GM10248 (cell line): ENCODE measurements around the gene GAMT.

Source experiments
- CTCF ChIA-PET: fragments of 300-600 bp; sonication (Branson Sonifier 250); formaldehyde crosslinking; extraction: SDS; loops from one replicate; lab custom pipeline; 2021; ENCODE audit warnings: antibody characterized with exemption; lab: Yijun Ruan, JAX
- POLR2A ChIA-PET: fragments of 350-650 bp; sonication (Branson Sonifier 250); formaldehyde crosslinking; extraction: SDS; loops from one replicate; lab custom pipeline; 2020; ENCODE audit warnings: antibody characterized with exemption; lab: Yijun Ruan, JAX
- DNase-seq: peaks from one replicate; pipeline ENCODE4 v3.0.0; 2012; ENCODE audit errors: extremely low spot score
- TF ChIP-seq, protein P1 (sequence below): IDR thresholded peaks from 2 replicates; pipeline ENCODE4 v1.5.1; 2012; ENCODE audit warnings: mild to moderate bottlenecking, low read depth; ENCODE audit errors: extremely low read depth, missing control alignments, control extremely low read depth

GAMT gene

DNA sequence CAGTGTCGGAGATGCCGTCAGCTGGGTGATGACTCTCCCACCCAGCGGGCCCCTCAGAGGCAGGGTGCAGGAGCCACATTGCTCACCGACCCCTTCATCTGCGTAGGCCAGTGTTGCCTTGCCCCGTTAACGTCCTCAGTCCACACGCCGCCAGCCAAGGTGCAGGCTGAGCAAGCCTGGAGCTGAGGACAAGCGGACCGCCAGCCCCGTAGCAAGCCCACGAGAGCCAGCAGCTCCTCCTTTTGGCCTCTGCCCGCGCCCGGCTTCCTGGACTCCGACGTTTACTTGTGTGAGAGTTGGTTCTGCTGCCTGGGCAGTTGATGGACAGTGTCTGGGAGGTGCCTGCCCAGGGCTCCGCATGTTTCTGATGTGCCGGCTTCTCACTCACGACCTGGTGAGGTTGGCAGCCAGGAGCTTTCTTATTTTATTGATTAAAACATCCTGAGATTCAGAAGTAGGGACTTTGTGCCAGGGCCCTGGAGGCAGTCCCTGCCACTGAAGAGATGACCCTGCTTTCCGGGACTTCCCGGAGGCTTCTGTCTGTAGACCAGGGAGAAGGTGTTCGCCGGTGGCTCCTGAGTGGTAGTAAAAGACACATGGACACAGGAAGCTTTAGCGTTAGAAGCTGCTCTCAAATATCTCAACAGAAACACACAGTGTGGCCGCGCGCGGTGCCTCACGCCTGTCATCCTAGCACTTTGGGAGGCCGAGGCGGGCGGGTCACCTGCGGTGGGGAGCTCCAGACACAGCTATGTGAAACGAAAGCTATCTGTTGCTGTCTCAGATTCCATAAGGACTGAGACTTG is 11.9 kb upstream of the GAMT start:
- TF ChIP-seq, protein P1, sequence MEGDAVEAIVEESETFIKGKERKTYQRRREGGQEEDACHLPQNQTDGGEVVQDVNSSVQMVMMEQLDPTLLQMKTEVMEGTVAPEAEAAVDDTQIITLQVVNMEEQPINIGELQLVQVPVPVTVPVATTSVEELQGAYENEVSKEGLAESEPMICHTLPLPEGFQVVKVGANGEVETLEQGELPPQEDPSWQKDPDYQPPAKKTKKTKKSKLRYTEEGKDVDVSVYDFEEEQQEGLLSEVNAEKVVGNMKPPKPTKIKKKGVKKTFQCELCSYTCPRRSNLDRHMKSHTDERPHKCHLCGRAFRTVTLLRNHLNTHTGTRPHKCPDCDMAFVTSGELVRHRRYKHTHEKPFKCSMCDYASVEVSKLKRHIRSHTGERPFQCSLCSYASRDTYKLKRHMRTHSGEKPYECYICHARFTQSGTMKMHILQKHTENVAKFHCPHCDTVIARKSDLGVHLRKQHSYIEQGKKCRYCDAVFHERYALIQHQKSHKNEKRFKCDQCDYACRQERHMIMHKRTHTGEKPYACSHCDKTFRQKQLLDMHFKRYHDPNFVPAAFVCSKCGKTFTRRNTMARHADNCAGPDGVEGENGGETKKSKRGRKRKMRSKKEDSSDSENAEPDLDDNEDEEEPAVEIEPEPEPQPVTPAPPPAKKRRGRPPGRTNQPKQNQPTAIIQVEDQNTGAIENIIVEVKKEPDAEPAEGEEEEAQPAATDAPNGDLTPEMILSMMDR: no peak
- ChIA-PET CTCF (interaction anchor here (1.3 to 1.9 kb wide), 4 partner anchors 23 to 98 kb away, joined by 3 to 5 read pairs (median 3); partner anchors contain the start of gene RPS15), POLR2A (interaction anchor here (0.7 kb wide), 1 partner anchor 1804 kb away, joined by 3 read pairs; no protein-coding TSS in a partner anchor)
- DNase-seq: no peak

GRCh38 chr19:1412323-1412923 is 11.1 kb upstream of the GAMT start:
- POLR2A ChIA-PET: no interaction called here
- TF ChIP-seq, protein P1: no peak
- CTCF ChIA-PET: interaction anchor here (1.4 to 1.9 kb wide), 2 partner anchors 25 to 97 kb away, joined by 3 to 5 read pairs; no protein-coding TSS in a partner anchor
- DNase-seq: no peak

DNA sequence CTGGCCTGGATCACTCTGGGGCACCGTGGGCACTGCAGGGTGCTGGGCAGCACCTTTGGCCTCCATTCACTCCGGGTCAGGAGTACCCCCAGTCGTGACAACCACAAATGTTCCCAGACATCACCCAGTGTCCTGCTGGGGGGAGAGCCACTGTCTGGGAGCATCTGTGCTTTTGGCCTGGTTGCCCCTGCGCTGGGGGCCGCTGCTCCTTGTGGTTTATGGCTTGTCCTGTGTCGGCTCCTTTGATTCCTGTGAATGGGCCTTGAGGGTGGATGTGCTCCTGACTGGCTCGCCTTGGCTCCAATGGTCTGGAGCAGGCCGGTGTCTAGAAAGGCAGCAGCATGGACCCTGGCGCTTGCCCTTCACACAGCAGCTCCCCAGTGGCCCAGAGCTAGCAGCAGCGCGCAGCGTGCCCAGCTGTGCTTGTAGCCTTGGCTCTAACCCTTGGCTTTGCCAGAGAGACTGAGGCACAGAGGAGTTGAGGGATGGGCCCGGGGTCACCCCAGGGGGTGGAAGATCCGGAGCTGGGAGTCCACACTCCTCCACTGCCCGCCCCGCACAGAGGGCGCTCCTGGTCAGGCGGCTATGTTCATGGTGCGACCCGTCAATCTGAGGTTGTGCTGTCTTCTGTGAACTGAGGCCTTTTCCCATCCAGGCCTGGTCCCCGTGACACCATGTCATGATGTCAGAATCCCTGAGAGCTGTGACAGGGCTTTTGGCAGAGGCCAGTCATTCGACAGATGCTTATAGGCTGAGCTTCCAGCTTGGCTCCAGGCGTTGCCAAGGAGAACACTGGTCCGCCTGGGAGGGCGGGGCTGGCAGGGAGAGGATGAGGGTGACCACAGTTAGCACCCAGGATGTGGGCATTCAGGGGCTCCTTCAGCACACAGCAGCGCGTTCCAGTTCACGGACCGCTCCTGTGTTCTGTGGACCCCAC is 10.2 kb upstream of the GAMT start:
- POLR2A ChIA-PET: no interaction called here
- CTCF ChIA-PET: interaction anchor here (1.0 kb wide), 1 partner anchor 15 kb away, joined by 3 read pairs; no protein-coding TSS in a partner anchor
- TF ChIP-seq, protein P1: no peak
- DNase-seq: no peak

DNA sequence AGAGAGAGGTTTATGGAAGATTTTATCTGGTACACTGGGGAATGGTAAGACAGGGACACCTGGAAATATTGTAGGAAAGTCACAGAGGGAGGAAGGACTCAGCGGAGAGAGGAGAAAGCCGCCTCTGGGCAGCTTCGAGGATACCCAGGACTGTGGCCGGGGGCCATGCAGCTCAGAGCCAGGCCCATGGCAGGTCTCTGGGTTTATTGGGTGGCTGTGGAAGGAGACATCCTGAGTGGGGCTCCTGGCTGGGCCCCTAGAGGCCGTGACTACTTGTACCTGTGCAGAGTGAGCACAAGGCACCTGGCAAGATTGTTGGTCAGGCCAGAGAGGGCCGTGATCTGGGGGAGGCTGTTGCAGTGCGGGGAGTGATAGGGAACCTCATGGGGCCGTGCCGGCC is 9.4 kb upstream of the GAMT start:
- POLR2A ChIA-PET: no interaction called here

GRCh38 chr19:1410136-1410786 is 8.9 kb upstream of the GAMT start:
- TF ChIP-seq, protein P1: no peak
- POLR2A ChIA-PET: interaction anchor here (0.7 to 1.3 kb wide), 3 partner anchors 9 to 148 kb away, joined by 3 to 4 read pairs (median 4); no protein-coding TSS in a partner anchor
- DNase-seq: no peak
- CTCF ChIA-PET: interaction anchor here (0.9 to 1.0 kb wide), 2 partner anchors 27 to 130 kb away, joined by 3 read pairs; no protein-coding TSS in a partner anchor

More for the DNA sequence above, 9.4 kb upstream of the GAMT start:
- no peak for DNase-seq
- CTCF ChIA-PET: no interaction called here
- TF ChIP-seq, protein P1: no peak
